HepG2 (cell line): Measurements from ENCODE around the gene CACNA2D3. TPM values are rescaled to one million over a fixed set of nuclear protein-coding genes. Genes with fewer than 3 reads are reported as not detected.

Experiments
- ATAC-seq: fragments of 200-7000 bp; cut with Tn5 transposase; 3 replicates; pipeline ENCODE4 v1.9.1; 2020; ENCODE audit warnings: mild to moderate bottlenecking, moderate library complexity
- BruUV-seq: library from RNA; stranded (reverse); fragments of 400-500 nt; replicated peaks from 2 replicates; lab custom pipeline; 2021; lab: Mats Ljungman, UMichigan
- CTCF ChIA-PET: fragments of 300-600 bp; formaldehyde crosslinking; extraction: SDS; loops from one replicate; lab custom pipeline; 2021; ENCODE audit warnings: low total read pairs, inconsistent platforms, low intra/inter-chr PET ratio; lab: Yijun Ruan, JAX
- POLR2A ChIA-PET: fragments of 350-600 bp; sonication (Branson Sonifier 250); formaldehyde crosslinking; loops from one replicate; lab custom pipeline; 2020; ENCODE audit warnings: antibody characterized with exemption, inconsistent platforms; lab: Yijun Ruan, JAX
- DNase-seq: peaks from one replicate; pipeline ENCODE4 v3.0.0-alpha.2; 2015; ENCODE audit warnings: low spot score
- FAIRE-seq: peaks from 3 replicates; lab custom pipeline; 2011; peaks lifted over from hg19 to GRCh38; lab: Jason Lieb, UNC
- H2AFZ ChIP-seq: one replicate; pipeline ENCODE4 v1.6.1; 2011; ENCODE audit warnings: low read length, inconsistent platforms
- H3K27ac ChIP-seq: fragments of 300-600 bp; 3 replicates; pipeline ENCODE4 v1.8.0; 2011; ENCODE audit warnings: mixed run types, mild to moderate bottlenecking, mixed read lengths, low read length, inconsistent platforms; ENCODE audit not compliant: insufficient read depth; ENCODE audit errors: extremely low read length
- H3K27me3 ChIP-seq, 2 experiments: fragments of 200-600 bp in 1 of 2; 2 replicates in 1 of 2; 3 replicates in 1 of 2; pipeline versions ENCODE4 v1.6.0 to v1.8.0; 2011; ENCODE audit warnings: low read length in 2 of 2, mild to moderate bottlenecking in 2 of 2, moderate library complexity in 2 of 2, inconsistent platforms in 1 of 2; ENCODE audit not compliant: insufficient read depth in 2 of 2, control insufficient read depth in 1 of 2
- H3K36me3 ChIP-seq, 2 experiments: fragments of 200-600 bp in 1 of 2; replicated peaks in 1 of 2; 2 replicates in 1 of 2; 3 replicates in 1 of 2; pipeline versions ENCODE4 v1.5.1 to v1.8.0; 2011; ENCODE audit warnings: low read length in 2 of 2, inconsistent platforms in 1 of 2; ENCODE audit not compliant: insufficient read depth in 2 of 2, control insufficient read depth in 1 of 2
- H3K4me1 ChIP-seq: 2 replicates; pipeline ENCODE4 v1.5.1; 2012; ENCODE audit warnings: low read length, inconsistent platforms; ENCODE audit not compliant: insufficient read depth
- H3K4me2 ChIP-seq: 2 replicates; pipeline ENCODE4 v1.6.0; 2011; ENCODE audit warnings: low read depth, low read length, inconsistent platforms
- H3K4me3 ChIP-seq, 3 experiments: fragments of 200-600 bp in 1 of 3; sonication (generic), shearing (Covaris generic) in 1 of 3; replicated peaks in 1 of 3; 2 replicates each; pipeline ENCODE4 v1.5.1; 2011 to 2016; ENCODE audit warnings: low read length in 3 of 3, inconsistent platforms in 2 of 3, low read depth in 2 of 3, mild to moderate bottlenecking in 2 of 3, control low read depth in 1 of 3, mixed read lengths in 1 of 3; ENCODE audit not compliant: insufficient read depth in 1 of 3
- H3K79me2 ChIP-seq: one replicate; pipeline ENCODE4 v1.6.1; 2011; ENCODE audit warnings: low read length, inconsistent platforms; ENCODE audit not compliant: insufficient read depth
- H3K9ac ChIP-seq: 2 replicates; pipeline ENCODE4 v1.6.0; 2011; ENCODE audit warnings: mild to moderate bottlenecking, low read depth, low read length, inconsistent platforms; ENCODE audit not compliant: insufficient read depth
- H3K9me3 ChIP-seq: 2 replicates; pipeline ENCODE4 v1.5.1; 2012; ENCODE audit warnings: mild to moderate bottlenecking, low read length
- H4K20me1 ChIP-seq: 2 replicates; pipeline ENCODE4 v1.6.0; 2011; ENCODE audit warnings: inconsistent platforms, mild to moderate bottlenecking, low read length, moderate library complexity; ENCODE audit not compliant: insufficient read depth
- ARHGAP35 ChIP-seq: sonication (generic); formaldehyde crosslinking; IDR thresholded peaks from 2 replicates; pipeline ENCODE4 v1.9.0; 2022; ENCODE audit warnings: mild to moderate bottlenecking, inconsistent platforms, moderate library complexity, missing genetic modification reagents, borderline replicate concordance
- ERF ChIP-seq: IDR thresholded peaks from 2 replicates; pipeline ENCODE4 v1.6.1; 2018; ENCODE audit warnings: missing biosample characterization, missing genetic modification reagents
- TBL1XR1 ChIP-seq: fragments of 150-350 bp; IDR thresholded peaks from 2 replicates; pipeline ENCODE4 v1.6.1; 2014; ENCODE audit warnings: borderline replicate concordance, low read length; ENCODE audit not compliant: partially characterized antibody
- ZNF160 ChIP-seq: sonication (generic); formaldehyde crosslinking; IDR thresholded peaks from 2 replicates; pipeline ENCODE4 v1.8.0; 2022; ENCODE audit warnings: mild to moderate bottlenecking, inconsistent platforms, missing genetic modification reagents
- WGBS: methylation state at CpG from one replicate; pipeline ENCODE4 v1.1.6; 2017; ENCODE audit warnings: low lambda C conversion rate; 5-methylcytosine and 5-hydroxymethylcytosine counted together
- in situ Hi-C: cut with HindIII; loops from 2 replicates; pipeline ENCODE4 v1.10.0; 2017; ENCODE audit warnings: low pct_unique_long_range_greater_than_20kb; ENCODE audit not compliant: extremely low pct_ligation_motif_present
- intact Hi-C: fragments of 100-400 bp; cut with micrococcal nuclease; formaldehyde crosslinking; loops from one replicate; pipeline ENCODE4 v1.10.0; 2022; ENCODE audit not compliant: unreplicated experiment
- polyA plus RNA-seq, 8 experiments: library from polyadenylated mRNA; depleted of rRNA in 3 of 8; stranded (reverse) in 7 of 8; unstranded in 1 of 8; fragments of >200 nt; fragmentation: Illumina TruSeq in 4 of 8; extraction: Trizol in 4 of 8; gene quantifications; 2 replicates each; pipeline versions ENCODE4 v1.2.1 to v1.2.3, GENCODE V29; 2011 to 2016; ENCODE audit warnings: low read depth in 4 of 8, missing spikeins in 1 of 8, mixed read lengths in 1 of 8; ENCODE audit not compliant: insufficient read depth in 1 of 8
- total RNA-seq, 5 experiments: library from RNA; depleted of rRNA; stranded (reverse); fragments of >200 nt; fragmentation: Illumina TruSeq; extraction: Trizol; gene quantifications; 2 replicates each; pipeline ENCODE4 v1.2.3, GENCODE V29; 2016; ENCODE audit warnings: low read depth in 1 of 5
- TF ChIP-seq, protein P1 (sequence below): sonication (generic); formaldehyde crosslinking; conservative IDR thresholded peaks from 2 replicates; pipeline ENCODE4 v1.4.0; 2020; ENCODE audit warnings: missing genetic modification reagents
- TF ChIP-seq, protein P2 (sequence below): sonication (generic); formaldehyde crosslinking; IDR thresholded peaks from 2 replicates; pipeline ENCODE4 v1.8.0; 2022; ENCODE audit warnings: missing genetic modification reagents, mild to moderate bottlenecking, moderate library complexity, borderline replicate concordance

Gene CACNA2D3
- total and polyA plus RNA-seq, 2 of the 13 experiments (the other 11 are each of a cell fraction or from before 2014, with no cell fraction given), result not detected

DNA sequence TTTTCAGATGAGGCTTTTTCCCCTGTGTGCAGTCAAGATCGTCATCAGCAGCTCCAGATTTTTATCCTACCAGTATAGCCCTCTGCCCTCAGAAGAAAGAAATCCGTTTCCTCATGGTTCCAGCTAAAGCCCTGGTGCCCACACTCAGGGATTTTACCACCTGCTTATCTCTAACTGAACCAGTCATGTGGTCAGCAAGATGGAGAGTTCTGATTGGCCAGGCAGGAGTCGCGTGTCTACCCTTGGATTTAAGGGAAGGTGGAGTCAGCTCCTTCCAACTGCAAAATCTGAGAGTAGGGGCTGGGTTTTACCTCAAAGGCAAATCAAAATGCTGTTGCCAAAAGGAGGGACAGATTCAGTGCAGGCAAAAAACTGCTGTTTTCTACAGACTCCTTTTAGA is 670.2 kb downstream of the CACNA2D3 start (continued):
- TF ChIP-seq, protein P1, sequence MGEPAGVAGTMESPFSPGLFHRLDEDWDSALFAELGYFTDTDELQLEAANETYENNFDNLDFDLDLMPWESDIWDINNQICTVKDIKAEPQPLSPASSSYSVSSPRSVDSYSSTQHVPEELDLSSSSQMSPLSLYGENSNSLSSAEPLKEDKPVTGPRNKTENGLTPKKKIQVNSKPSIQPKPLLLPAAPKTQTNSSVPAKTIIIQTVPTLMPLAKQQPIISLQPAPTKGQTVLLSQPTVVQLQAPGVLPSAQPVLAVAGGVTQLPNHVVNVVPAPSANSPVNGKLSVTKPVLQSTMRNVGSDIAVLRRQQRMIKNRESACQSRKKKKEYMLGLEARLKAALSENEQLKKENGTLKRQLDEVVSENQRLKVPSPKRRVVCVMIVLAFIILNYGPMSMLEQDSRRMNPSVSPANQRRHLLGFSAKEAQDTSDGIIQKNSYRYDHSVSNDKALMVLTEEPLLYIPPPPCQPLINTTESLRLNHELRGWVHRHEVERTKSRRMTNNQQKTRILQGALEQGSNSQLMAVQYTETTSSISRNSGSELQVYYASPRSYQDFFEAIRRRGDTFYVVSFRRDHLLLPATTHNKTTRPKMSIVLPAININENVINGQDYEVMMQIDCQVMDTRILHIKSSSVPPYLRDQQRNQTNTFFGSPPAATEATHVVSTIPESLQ (CRISPR knock-in tag), result no peak

DNA sequence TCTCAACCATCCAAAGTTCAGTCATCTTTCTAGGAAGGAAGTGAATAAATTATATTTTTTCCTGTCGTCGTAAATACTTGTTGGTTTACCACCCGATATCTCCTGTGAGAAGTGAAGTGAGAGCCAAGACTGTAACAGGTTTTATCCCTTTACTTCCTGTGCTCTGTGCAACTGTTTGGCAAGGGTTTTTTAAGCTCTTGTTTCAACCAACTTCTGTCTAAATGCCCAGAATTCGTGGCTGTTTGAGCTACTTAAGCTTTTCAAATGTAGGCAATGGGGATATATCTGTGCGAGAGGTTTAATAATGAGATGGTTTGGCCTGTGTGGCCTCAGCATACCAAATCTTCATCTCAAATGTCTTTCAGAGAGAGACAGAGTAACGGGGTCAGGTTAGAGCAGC is 670.8 kb downstream of the CACNA2D3 start:
- ATAC-seq (no peak), DNase-seq (no peak), FAIRE-seq (no peak)
- H3K4me1 ChIP-seq, result no peaks in the 10 kb centered on the region
- H3K79me2 ChIP-seq, result no peaks in the 10 kb centered on the region
- TF ChIP-seq, protein P2, sequence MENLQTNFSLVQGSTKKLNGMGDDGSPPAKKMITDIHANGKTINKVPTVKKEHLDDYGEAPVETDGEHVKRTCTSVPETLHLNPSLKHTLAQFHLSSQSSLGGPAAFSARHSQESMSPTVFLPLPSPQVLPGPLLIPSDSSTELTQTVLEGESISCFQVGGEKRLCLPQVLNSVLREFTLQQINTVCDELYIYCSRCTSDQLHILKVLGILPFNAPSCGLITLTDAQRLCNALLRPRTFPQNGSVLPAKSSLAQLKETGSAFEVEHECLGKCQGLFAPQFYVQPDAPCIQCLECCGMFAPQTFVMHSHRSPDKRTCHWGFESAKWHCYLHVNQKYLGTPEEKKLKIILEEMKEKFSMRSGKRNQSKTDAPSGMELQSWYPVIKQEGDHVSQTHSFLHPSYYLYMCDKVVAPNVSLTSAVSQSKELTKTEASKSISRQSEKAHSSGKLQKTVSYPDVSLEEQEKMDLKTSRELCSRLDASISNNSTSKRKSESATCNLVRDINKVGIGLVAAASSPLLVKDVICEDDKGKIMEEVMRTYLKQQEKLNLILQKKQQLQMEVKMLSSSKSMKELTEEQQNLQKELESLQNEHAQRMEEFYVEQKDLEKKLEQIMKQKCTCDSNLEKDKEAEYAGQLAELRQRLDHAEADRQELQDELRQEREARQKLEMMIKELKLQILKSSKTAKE (CRISPR knock-in tag), result no peak
- no peak for TF ChIP-seq ARHGAP35 (CRISPR knock-in tag)
- no peak for TF ChIP-seq ERF (CRISPR knock-in tag)
- TF ChIP-seq ZNF160 (CRISPR knock-in tag), result no peak
- TF ChIP-seq TBL1XR1, result no peak
- WGBS, result 50% methylated on average over 6 of the region's 6 CpGs
- H3K27ac ChIP-seq, result no peak overlapping the region
- no peak overlapping the region for H3K9ac ChIP-seq
- POLR2A ChIA-PET, result no interaction called here
- no TSS peak for BruUV-seq
- H4K20me1 ChIP-seq, result no peaks in the 10 kb centered on the region
- H2AFZ ChIP-seq, result no peak overlapping the region
- H3K4me3 ChIP-seq, result no peak overlapping the region
- in situ Hi-C loops (no loop called here), intact Hi-C loops (no loop called here)
- no peaks in the 10 kb centered on the region for H3K9me3 ChIP-seq
- CTCF ChIA-PET, result no interaction called here
- no peak overlapping the region for H3K4me2 ChIP-seq
- H3K27me3 ChIP-seq, result no peaks in the 10 kb centered on the region; a peak in 1 of 5 replicates
- no peaks in the 10 kb centered on the region for H3K36me3 ChIP-seq
